Endothelial cell of umbilical vein (primary cell): ENCODE measurements around the gene GPR17. TPM values are rescaled to one million over a fixed set of nuclear protein-coding genes. Genes with fewer than 3 reads are reported as not detected.

Experiments used
- BruUV-seq: library from RNA; stranded (reverse); fragments of 400-500 nt; replicated peaks from 2 replicates; lab custom pipeline; 2021; lab: Mats Ljungman, UMichigan
- CTCF ChIA-PET: fragments of 300-600, 350-600 bp; sonication (Branson Sonifier 250); formaldehyde crosslinking; loops from one replicate; lab custom pipeline; 2021; ENCODE audit warnings: antibody characterized with exemption, inconsistent platforms; lab: Charles Lee
- POLR2A ChIA-PET: fragments of 300-600, 350-600 bp; sonication (Branson Sonifier 250); formaldehyde crosslinking; loops from one replicate; lab custom pipeline; 2021; ENCODE audit warnings: antibody characterized with exemption, inconsistent platforms; lab: Charles Lee
- DNase-seq: peaks from one replicate; pipeline ENCODE4 v3.0.0-alpha.2; 2011; ENCODE audit warnings: low read depth, low spot score
- FAIRE-seq: peaks from 2 replicates; lab custom pipeline; 2011; peaks lifted over from hg19 to GRCh38; lab: Jason Lieb, UNC
- H2AFZ ChIP-seq: 2 replicates; pipeline ENCODE4 v1.6.0; 2012; ENCODE audit warnings: low read depth, low read length, control low read depth, inconsistent platforms
- H3K27ac ChIP-seq: 2 replicates; pipeline ENCODE4 v1.5.1; 2011; ENCODE audit warnings: low read depth, mild to moderate bottlenecking, control low read depth, low read length, moderate library complexity; ENCODE audit not compliant: insufficient read depth
- H3K27me3 ChIP-seq, 2 experiments: 2 replicates each; pipeline versions ENCODE4 v1.6.0 to v1.6.1; 2011; ENCODE audit warnings: low read length in 2 of 2, mixed read lengths in 1 of 2; ENCODE audit not compliant: control insufficient read depth in 2 of 2, insufficient read depth in 2 of 2
- H3K36me3 ChIP-seq, 2 experiments: 2 replicates in 1 of 2; 3 replicates in 1 of 2; pipeline ENCODE4 v1.5.1; 2011; ENCODE audit warnings: low read length in 2 of 2, mild to moderate bottlenecking in 1 of 2, moderate library complexity in 1 of 2; ENCODE audit not compliant: control insufficient read depth in 2 of 2, insufficient read depth in 2 of 2; ENCODE audit errors: extremely low read depth in 1 of 2
- H3K4me1 ChIP-seq: 3 replicates; pipeline ENCODE4 v1.5.1; 2011; ENCODE audit warnings: mild to moderate bottlenecking, low read length; ENCODE audit not compliant: control insufficient read depth, insufficient read depth; ENCODE audit errors: extremely low read depth
- H3K4me2 ChIP-seq: 2 replicates; pipeline ENCODE4 v1.6.1; 2011; ENCODE audit warnings: low read length, control low read depth, mixed read lengths; ENCODE audit not compliant: insufficient read depth
- H3K4me3 ChIP-seq, 3 experiments: fragments of 200-600 bp in 1 of 3; sonication (generic), shearing (Covaris generic) in 1 of 3; replicated peaks in 1 of 3; 2 replicates each; pipeline ENCODE4 v1.5.1; 2011 to 2016; ENCODE audit warnings: control low read depth in 3 of 3, low read length in 3 of 3, mild to moderate bottlenecking in 2 of 3, inconsistent platforms in 1 of 3, low read depth in 1 of 3, moderate library complexity in 1 of 3; ENCODE audit not compliant: insufficient read depth in 1 of 3
- H3K79me2 ChIP-seq: 2 replicates; pipeline ENCODE4 v1.6.0; 2012; ENCODE audit warnings: low read length, inconsistent platforms; ENCODE audit not compliant: control insufficient read depth, insufficient read depth
- H3K9ac ChIP-seq: replicated peaks from 2 replicates; pipeline ENCODE3; 2011; ENCODE audit warnings: low read length, control low read depth; ENCODE audit not compliant: insufficient read depth; ENCODE audit errors: extremely low read depth
- H3K9me1 ChIP-seq: replicated peaks from 3 replicates; pipeline ENCODE4 v1.6.0; 2011; ENCODE audit warnings: mild to moderate bottlenecking, low read length; ENCODE audit not compliant: control insufficient read depth, insufficient read depth; ENCODE audit errors: extremely low read depth
- H3K9me3 ChIP-seq: replicated peaks from 2 replicates; pipeline ENCODE4 v1.5.1; 2012; ENCODE audit warnings: low read length, inconsistent platforms; ENCODE audit not compliant: control insufficient read depth, insufficient read depth
- H4K20me1 ChIP-seq: replicated peaks from 2 replicates; pipeline ENCODE3; 2011; ENCODE audit warnings: mild to moderate bottlenecking, low read length; ENCODE audit not compliant: control insufficient read depth, insufficient read depth; ENCODE audit errors: extremely low read depth
- CTCF ChIP-seq, 2 donors: IDR thresholded peaks; 1 replicate in 1 of 2; 2 replicates in 1 of 2; pipeline ENCODE4 v1.5.1; 2011; ENCODE audit warnings: low read length in 2 of 2, mild to moderate bottlenecking in 2 of 2, moderate library complexity in 2 of 2, control low read depth in 1 of 2, inconsistent platforms in 1 of 2, low read depth in 1 of 2; ENCODE audit not compliant: insufficient read depth in 1 of 2; ENCODE audit errors: extremely low read depth in 1 of 2
- EZH2 ChIP-seq: IDR thresholded peaks from 2 replicates; pipeline ENCODE4 v1.6.1; 2012; ENCODE audit warnings: borderline replicate concordance, low read depth, mild to moderate bottlenecking, moderate library complexity, low read length, inconsistent platforms; ENCODE audit not compliant: severe bottlenecking
- FOS ChIP-seq: IDR thresholded peaks from 2 replicates; pipeline ENCODE4 v1.6.1; 2011; ENCODE audit warnings: mild to moderate bottlenecking, low read length, moderate library complexity, borderline replicate concordance; ENCODE audit not compliant: insufficient read depth
- GATA2 ChIP-seq: IDR thresholded peaks from 2 replicates; pipeline ENCODE4 v1.7.0; 2011; ENCODE audit warnings: low read depth, mild to moderate bottlenecking, moderate library complexity, mixed read lengths, low read length; ENCODE audit not compliant: insufficient read length, insufficient read depth
- JUN ChIP-seq: IDR thresholded peaks from 2 replicates; pipeline ENCODE4 v1.6.1; 2011; ENCODE audit warnings: borderline replicate concordance, low read depth; ENCODE audit not compliant: insufficient read length, insufficient read depth
- MAX ChIP-seq: IDR thresholded peaks from 2 replicates; pipeline ENCODE4 v1.6.1; 2011; ENCODE audit not compliant: insufficient read depth, insufficient read length
- MYC ChIP-seq: IDR thresholded peaks from one replicate; pipeline ENCODE4 v1.6.1; 2011; ENCODE audit warnings: mild to moderate bottlenecking, low read depth, low read length
- POLR2A ChIP-seq: IDR thresholded peaks from 2 replicates; pipeline ENCODE4 v1.6.1; 2012; ENCODE audit warnings: low read depth, mild to moderate bottlenecking, control low read depth, low read length
- POLR2AphosphoS5 ChIP-seq: IDR thresholded peaks from 2 replicates; pipeline ENCODE4 v1.6.1; 2012; ENCODE audit warnings: low read depth, mild to moderate bottlenecking, control low read depth, low read length, moderate library complexity; ENCODE audit not compliant: insufficient read depth
- dilution Hi-C: fragments of 300-500 bp; cut with MboI; formaldehyde crosslinking; loops from one replicate; pipeline ENCODE4 v1.15.0; 2019; ENCODE audit warnings: low sequenced_read_pairs; ENCODE audit not compliant: extremely low pct_ligation_motif_present
- intact Hi-C: fragments of 100-400 bp; cut with micrococcal nuclease; formaldehyde crosslinking; loops from one replicate; pipeline ENCODE4 v1.10.0; 2022
- polyA plus RNA-seq, 4 experiments: library from polyadenylated mRNA; depleted of rRNA in 3 of 4; stranded (reverse) in 3 of 4; unstranded in 1 of 4; fragments of >200 nt; gene quantifications; 2 replicates each; pipeline versions ENCODE4 v1.2.1 to v1.2.3, GENCODE V29; 2011 to 2012; ENCODE audit warnings: missing spikeins in 1 of 4
- total RNA-seq: library from RNA; stranded (reverse); gene quantifications from 2 replicates; pipeline ENCODE4 v1.2.3, GENCODE V29; 2021

GPR17 gene
- total and polyA plus RNA-seq, 2 donors (not counting 3 experiments of a cell fraction or from before 2014, with no cell fraction given), result 0.10 TPM; not detected in 1

GRCh38 chr2:127676906-127677305 lies 31.0 kb downstream of the GPR17 start:
- H3K9ac ChIP-seq, result no peak overlapping the region
- no peak overlapping the region for H3K4me3 ChIP-seq
- H3K27me3 ChIP-seq, result no peaks in the 10 kb centered on the region
- DNase-seq (no peak), FAIRE-seq (no peak)
- ChIA-PET CTCF (interaction anchor here (3.9 to 5.7 kb wide), 4 partner anchors 18 to 84 kb away, joined by 37 to 151 read pairs (median 50); no protein-coding TSS in a partner anchor), POLR2A (no interaction called here)
- no peaks in the 10 kb centered on the region for H4K20me1 ChIP-seq
- dilution Hi-C loops (no loop called here), intact Hi-C loops (no loop called here)
- H3K4me2 ChIP-seq, result no peak overlapping the region
- H3K9me1 ChIP-seq, result no peaks in the 10 kb centered on the region
- BruUV-seq, result no TSS peak
- H3K27ac ChIP-seq, result no peak overlapping the region
- no peak overlapping the region for H2AFZ ChIP-seq
- H3K36me3 ChIP-seq, result no peaks in the 10 kb centered on the region
- no peaks in the 10 kb centered on the region for H3K9me3 ChIP-seq
- H3K79me2 ChIP-seq, result no peaks in the 10 kb centered on the region
- H3K4me1 ChIP-seq, result peaks cover 29% of the 10 kb centered on the region
- TF ChIP-seq CTCF (IDR thresholded peaks at IDR 0.05; ENCODE audit: extremely low read depth in 1 of 2, insufficient read depth in 1 of 2, low read depth in 1 of 2, low read length in 2 of 2), result no peak
- TF ChIP-seq POLR2A, result no peak
- TF ChIP-seq JUN, result no peak
- no peak for TF ChIP-seq GATA2
- TF ChIP-seq MAX, result no peak
- no peak for TF ChIP-seq EZH2
- no peak for TF ChIP-seq POLR2AphosphoS5
- no peak for TF ChIP-seq MYC
- no peak for TF ChIP-seq FOS
